Cardiac fibroblast (primary cell): ENCODE data around the gene DOK3.

Experiments used
- DNase-seq, 2 donors: peaks; one replicate each; pipeline versions ENCODE4 v3.0.0 to v3.0.0-alpha.2; 2010; ENCODE audit warnings: low read depth in 2 of 2
- H3K4me3 ChIP-seq, 2 donors: replicated peaks in 1 of 2; 1 replicate in 1 of 2; 2 replicates in 1 of 2; pipeline ENCODE4 v1.5.1; 2011; ENCODE audit warnings: low read depth in 2 of 2, low read length in 2 of 2, mild to moderate bottlenecking in 2 of 2, moderate library complexity in 1 of 2
- TF ChIP-seq, protein P1 (sequence below): IDR thresholded peaks from one replicate; pipeline ENCODE4 v1.5.1; 2011; ENCODE audit warnings: low read depth, mild to moderate bottlenecking, low read length, inconsistent platforms

Gene DOK3

DNA sequence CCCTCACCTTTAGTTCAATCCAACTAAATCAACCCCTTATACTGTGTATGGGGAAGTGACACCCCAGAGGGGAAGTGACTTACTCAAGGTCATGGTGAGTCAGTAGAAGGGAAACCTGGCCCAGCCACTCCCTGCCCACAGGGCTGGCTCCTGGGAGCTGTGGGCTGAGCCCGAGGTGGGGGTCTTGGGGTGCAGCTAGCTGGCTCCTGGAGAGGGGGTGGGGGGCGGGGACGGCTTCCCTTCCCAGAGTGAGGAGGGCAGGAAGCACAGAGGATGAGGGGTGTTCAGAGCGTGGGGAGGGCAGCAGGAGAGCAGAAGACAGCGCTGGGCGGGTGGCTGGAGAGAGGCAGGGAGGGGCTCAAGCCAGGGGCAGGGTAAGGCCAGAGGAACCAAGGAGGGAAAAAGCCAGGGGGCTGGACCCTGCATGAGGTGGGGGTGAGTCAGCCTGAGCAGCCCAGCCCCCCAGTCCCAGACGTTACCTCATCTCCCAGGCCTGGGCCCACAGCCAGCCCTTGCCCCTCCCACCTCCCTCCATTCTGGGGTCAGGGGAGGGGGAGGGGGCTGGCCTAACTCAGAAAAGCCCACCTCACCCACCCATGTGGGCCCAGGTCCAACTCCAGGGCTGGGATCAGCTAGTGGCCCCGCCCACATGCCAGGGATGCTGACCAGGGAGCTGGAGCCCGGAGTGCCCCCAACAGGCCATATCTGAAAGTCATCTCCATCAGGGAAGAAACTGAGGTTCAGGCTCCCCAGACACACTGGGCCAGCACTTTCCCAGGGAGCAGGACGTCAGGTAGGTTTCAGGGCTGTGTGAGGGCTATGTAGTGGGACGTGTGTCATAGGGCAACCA, 15.1 kb downstream of the DOK3 start:
- peak; percentile 91 to 97 for DNase-seq

DNA sequence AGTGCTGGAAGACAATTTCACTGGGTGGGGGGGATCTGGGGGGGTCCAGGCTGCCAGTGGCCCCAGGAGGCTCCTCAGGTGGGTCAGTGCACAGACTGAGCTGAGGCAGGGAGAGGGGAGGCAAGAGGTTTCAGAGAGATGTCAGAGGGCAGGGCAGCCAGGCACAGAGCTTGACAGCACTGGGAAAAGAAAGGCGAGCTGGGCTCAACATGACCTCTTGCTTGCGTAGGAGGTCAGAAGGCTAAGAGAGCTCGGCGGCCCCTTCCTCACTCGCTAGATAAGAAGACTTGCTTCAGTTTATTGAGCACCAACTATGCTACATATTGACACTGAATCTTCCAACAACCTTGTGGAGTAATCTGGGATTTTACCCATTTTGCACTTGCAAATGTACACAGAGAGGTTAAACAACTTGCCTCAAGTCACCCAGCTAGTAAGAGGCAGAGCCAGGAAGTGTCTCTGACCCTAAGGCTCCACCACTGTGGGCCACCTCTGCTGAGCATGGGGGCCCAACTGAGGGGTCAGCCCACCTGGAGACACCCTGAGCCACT, 15.8 kb downstream of the DOK3 start:
- peak overlapping the region in 1 of 2 donors; percentile 87 for H3K4me3 ChIP-seq
- TF ChIP-seq, protein P1, sequence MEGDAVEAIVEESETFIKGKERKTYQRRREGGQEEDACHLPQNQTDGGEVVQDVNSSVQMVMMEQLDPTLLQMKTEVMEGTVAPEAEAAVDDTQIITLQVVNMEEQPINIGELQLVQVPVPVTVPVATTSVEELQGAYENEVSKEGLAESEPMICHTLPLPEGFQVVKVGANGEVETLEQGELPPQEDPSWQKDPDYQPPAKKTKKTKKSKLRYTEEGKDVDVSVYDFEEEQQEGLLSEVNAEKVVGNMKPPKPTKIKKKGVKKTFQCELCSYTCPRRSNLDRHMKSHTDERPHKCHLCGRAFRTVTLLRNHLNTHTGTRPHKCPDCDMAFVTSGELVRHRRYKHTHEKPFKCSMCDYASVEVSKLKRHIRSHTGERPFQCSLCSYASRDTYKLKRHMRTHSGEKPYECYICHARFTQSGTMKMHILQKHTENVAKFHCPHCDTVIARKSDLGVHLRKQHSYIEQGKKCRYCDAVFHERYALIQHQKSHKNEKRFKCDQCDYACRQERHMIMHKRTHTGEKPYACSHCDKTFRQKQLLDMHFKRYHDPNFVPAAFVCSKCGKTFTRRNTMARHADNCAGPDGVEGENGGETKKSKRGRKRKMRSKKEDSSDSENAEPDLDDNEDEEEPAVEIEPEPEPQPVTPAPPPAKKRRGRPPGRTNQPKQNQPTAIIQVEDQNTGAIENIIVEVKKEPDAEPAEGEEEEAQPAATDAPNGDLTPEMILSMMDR, result no peak
- DNase-seq, result no peak

More for the DNA sequence above, 15.1 kb downstream of the DOK3 start:
- peak overlapping the region; percentile 21 to 87 for H3K4me3 ChIP-seq
- TF ChIP-seq, protein P1, result peak; percentile 41

DNA sequence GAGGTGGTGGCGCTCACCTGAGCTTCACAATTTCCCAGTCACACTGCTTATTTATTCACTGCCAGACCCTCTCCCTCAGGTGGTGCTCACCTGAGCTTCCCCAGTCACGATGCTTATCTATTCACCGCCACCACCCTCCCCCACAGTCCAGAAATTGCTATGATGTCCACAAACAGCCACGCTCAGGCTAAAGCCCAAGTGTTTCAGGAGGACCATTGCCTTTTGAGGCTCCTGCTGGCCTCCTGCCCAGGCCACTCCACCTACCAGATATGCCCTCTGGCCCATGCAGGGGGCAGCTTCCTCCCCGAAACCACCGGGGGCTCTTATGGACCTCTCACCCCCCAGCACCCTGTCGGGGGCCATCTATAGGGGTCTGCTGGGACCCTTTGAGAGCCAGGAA, 16.8 kb downstream of the DOK3 start:
- H3K4me3 ChIP-seq, result no peak overlapping the region
- TF ChIP-seq, protein P1, result no peak
- DNase-seq, result no peak

DNA sequence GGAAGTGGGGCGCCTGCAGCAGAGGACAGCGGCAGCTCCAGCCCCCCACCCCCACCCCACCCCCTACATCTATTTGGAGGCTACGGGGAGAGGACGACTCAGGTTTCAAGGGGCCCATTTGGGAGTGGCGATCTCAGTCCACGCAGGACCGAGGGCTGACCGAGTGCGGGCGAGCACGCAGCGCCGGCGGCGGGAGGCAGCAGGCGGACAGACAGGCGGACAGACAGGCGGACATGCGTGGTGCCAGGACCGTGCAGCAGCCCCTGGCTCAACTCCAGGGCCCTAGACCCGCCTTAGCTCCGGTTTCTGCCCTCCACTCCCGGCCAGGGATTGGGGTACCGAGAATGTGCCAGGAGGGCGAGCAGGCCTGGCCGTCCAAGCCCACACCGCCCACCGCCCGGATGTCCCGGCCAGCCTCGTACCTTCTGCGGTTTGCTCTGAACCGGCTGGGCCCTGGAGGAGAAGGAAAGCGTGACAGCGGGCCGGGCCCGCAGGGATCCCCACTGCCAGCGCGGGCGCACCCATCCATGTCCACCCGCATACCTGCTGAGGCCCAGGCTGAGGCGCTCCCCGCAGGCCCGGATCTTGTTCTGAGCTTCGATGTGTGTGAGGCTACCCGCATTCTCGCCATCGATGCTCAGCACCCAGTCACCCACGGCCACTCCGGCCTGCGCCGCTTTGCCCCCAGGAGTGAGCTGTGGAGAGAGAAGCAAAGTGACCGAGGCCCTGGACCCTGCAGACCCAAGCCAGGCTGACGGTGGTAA, 17.5 kb downstream of the DOK3 start:
- TF ChIP-seq, protein P1, result no peak

DNA sequence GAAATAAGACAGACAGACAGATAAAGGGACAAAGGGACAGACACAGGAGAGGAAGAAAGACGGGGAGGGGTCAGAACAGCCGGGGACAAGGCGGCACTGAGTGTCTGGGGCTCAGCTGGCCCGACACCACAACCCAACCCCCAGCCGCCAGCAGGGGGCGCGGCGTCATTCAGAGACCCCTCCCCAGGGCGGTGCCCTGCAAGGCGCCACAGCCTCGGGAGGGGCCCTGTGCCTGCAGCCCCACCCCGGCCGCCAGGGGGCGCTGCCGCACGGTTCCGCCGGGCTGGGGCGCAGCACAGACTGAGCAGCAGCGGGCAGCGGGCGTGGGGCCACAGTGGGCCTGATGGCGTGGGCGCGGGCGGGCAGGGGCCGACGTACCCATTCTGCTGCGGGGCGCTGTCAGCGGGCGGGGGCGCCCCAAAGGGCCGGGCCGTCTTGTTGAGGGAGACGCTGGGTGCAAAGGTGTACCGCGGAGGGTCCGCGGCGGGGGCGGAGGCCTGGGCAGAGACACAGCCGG, 18.1 kb downstream of the DOK3 start:
- H3K4me3 ChIP-seq, result no peak overlapping the region
- peak; percentile 39 to 49 for DNase-seq
- TF ChIP-seq, protein P1, result peak; percentile 27

More for the DNA sequence above, 17.5 kb downstream of the DOK3 start:
- no peak for DNase-seq
- no peak overlapping the region for H3K4me3 ChIP-seq

GRCh38 chr5:177490992-177491391, 18.6 kb downstream of the DOK3 start:
- no peak for DNase-seq
- TF ChIP-seq, protein P1, result no peak
- H3K4me3 ChIP-seq, result no peak overlapping the region
